Activated T-helper 1 cell treated with anti-CD3 and anti-CD28 coated beads, Interleukin-12 subunit alpha, Interleukin-12 subunit beta, Interleukin-2, Interleukin-4 antibody, amounts not matched to agents 30 ng/mL and 10 ng/mL and 1 ng/mL, durations not matched to agents 14 hours and 24 hours and 36 hours (primary cell): ENCODE data around the gene GALNT18. TPM values are rescaled to one million over a fixed set of nuclear protein-coding genes. Genes with fewer than 3 reads are reported as not detected.

ENCODE experiments used
- DNase-seq: peaks from one replicate; pipeline ENCODE4 v3.0.0; 2021; ENCODE audit warnings: low spot score
- H3K27ac Mint-ChIP-seq: one replicate; pipeline ENCODE4 v1.8.0; 2021; ENCODE audit warnings: mild to moderate bottlenecking, mixed read lengths
- H3K27me3 Mint-ChIP-seq: one replicate; pipeline ENCODE4 v1.8.0; 2022; ENCODE audit warnings: mild to moderate bottlenecking, moderate library complexity, mixed read lengths; ENCODE audit not compliant: insufficient read depth
- H3K36me3 Mint-ChIP-seq: one replicate; pipeline ENCODE4 v1.8.0; 2021; ENCODE audit warnings: low read depth, mixed read lengths
- H3K4me1 Mint-ChIP-seq: one replicate; pipeline ENCODE4 v1.8.0; 2021; ENCODE audit warnings: low read depth, mixed read lengths
- H3K4me3 Mint-ChIP-seq: one replicate; pipeline ENCODE4 v1.8.0; 2021; ENCODE audit warnings: mild to moderate bottlenecking, moderate library complexity, mixed read lengths
- H3K9me3 Mint-ChIP-seq: one replicate; pipeline ENCODE4 v1.8.0; 2021; ENCODE audit warnings: mixed read lengths
- intact Hi-C: fragments of 100-400 bp; cut with micrococcal nuclease; formaldehyde crosslinking; loops from one replicate; pipeline ENCODE4 v1.15.1; 2024
- total RNA-seq: library from RNA; stranded (reverse); gene quantifications from 2 replicates; pipeline ENCODE4 v1.2.3, GENCODE V29; 2022

Gene GALNT18
- total RNA-seq, 1 donor from 2014 or later: 5.3 TPM

GRCh38 chr11:11581481-11581880 lies 40.3 kb downstream of the GALNT18 start:
- Mint-ChIP-seq H3K4me3 (no peak overlapping the region), H3K27me3 (no peaks in the 10 kb centered on the region), H3K4me1 (peaks cover 12% of the 10 kb centered on the region), H3K36me3 (no peaks in the 10 kb centered on the region), H3K9me3 (no peaks in the 10 kb centered on the region), H3K27ac (no peak overlapping the region)
- intact Hi-C loops: no loop called here
- DNase-seq: no peak

- no peaks in the 10 kb centered on the region for H3K9me3 Mint-ChIP-seq
- H3K4me1 Mint-ChIP-seq: peaks cover 12% of the 10 kb centered on the region
- no peak for DNase-seq
- H3K4me3 Mint-ChIP-seq: no peak overlapping the region
- H3K27me3 Mint-ChIP-seq: no peaks in the 10 kb centered on the region
- H3K36me3 Mint-ChIP-seq: no peaks in the 10 kb centered on the region
- intact Hi-C loops: no loop called here
- no peak overlapping the region for H3K27ac Mint-ChIP-seq
Measured at GRCh38 chr11:11580841-11581411, 40.9 kb downstream of the GALNT18 start.

- Mint-ChIP-seq H3K4me1 (peaks cover 12% of the 10 kb centered on the region), H3K9me3 (no peaks in the 10 kb centered on the region), H3K27me3 (no peaks in the 10 kb centered on the region), H3K27ac (no peak overlapping the region), H3K4me3 (no peak overlapping the region), H3K36me3 (no peaks in the 10 kb centered on the region)
- intact Hi-C loops: no loop called here
- no peak for DNase-seq
Measured at GRCh38 chr11:11580012-11580411, 41.8 kb downstream of the GALNT18 start.

GRCh38 chr11:11579012-11579988 lies 42.5 kb downstream of the GALNT18 start:
- Mint-ChIP-seq H3K9me3 (no peaks in the 10 kb centered on the region), H3K27me3 (no peaks in the 10 kb centered on the region), H3K4me1 (peaks cover 12% of the 10 kb centered on the region), H3K36me3 (no peaks in the 10 kb centered on the region), H3K4me3 (no peak overlapping the region), H3K27ac (no peak overlapping the region)
- DNase-seq: no peak
- intact Hi-C loops: no loop called here

- Mint-ChIP-seq H3K36me3 (no peaks in the 10 kb centered on the region), H3K4me3 (no peak overlapping the region)
Measured at GRCh38 chr11:11577932-11578911, 43.6 kb downstream of the GALNT18 start.

GRCh38 chr11:11577251-11577855 lies 44.5 kb downstream of the GALNT18 start:
- Mint-ChIP-seq H3K27me3 (no peaks in the 10 kb centered on the region), H3K36me3 (no peaks in the 10 kb centered on the region), H3K27ac (no peak overlapping the region), H3K9me3 (no peaks in the 10 kb centered on the region), H3K4me1 (peaks cover 12% of the 10 kb centered on the region), H3K4me3 (no peak overlapping the region)
- intact Hi-C loops: no loop called here
- DNase-seq: no peak

More at GRCh38 chr11:11577932-11578911, 43.6 kb downstream of the GALNT18 start:
- intact Hi-C loops: no loop called here
- H3K27ac Mint-ChIP-seq: no peak overlapping the region
- H3K4me1 Mint-ChIP-seq: peaks cover 12% of the 10 kb centered on the region
- no peaks in the 10 kb centered on the region for H3K27me3 Mint-ChIP-seq
- H3K9me3 Mint-ChIP-seq: no peaks in the 10 kb centered on the region
- no peak for DNase-seq

GRCh38 chr11:11574373-11575287 lies 47.2 kb downstream of the GALNT18 start:
- no peaks in the 10 kb centered on the region for H3K9me3 Mint-ChIP-seq
- no peak overlapping the region for H3K27ac Mint-ChIP-seq
- H3K36me3 Mint-ChIP-seq: no peaks in the 10 kb centered on the region
- intact Hi-C loops: no loop called here
- DNase-seq: no peak
- H3K27me3 Mint-ChIP-seq: no peaks in the 10 kb centered on the region
- H3K4me3 Mint-ChIP-seq: no peak overlapping the region
- H3K4me1 Mint-ChIP-seq: peaks cover 21% of the 10 kb centered on the region

- Mint-ChIP-seq H3K4me1 (peaks cover 36% of the 10 kb centered on the region), H3K4me3 (no peak overlapping the region), H3K27me3 (no peaks in the 10 kb centered on the region), H3K9me3 (no peaks in the 10 kb centered on the region), H3K27ac (no peak overlapping the region), H3K36me3 (no peaks in the 10 kb centered on the region)
- no peak for DNase-seq
- intact Hi-C loops: no loop called here
Measured at GRCh38 chr11:11572386-11572785, 49.4 kb downstream of the GALNT18 start.

GRCh38 chr11:11571893-11572292 lies 49.9 kb downstream of the GALNT18 start:
- no peaks in the 10 kb centered on the region for H3K36me3 Mint-ChIP-seq
- H3K27ac Mint-ChIP-seq: no peak overlapping the region
- no peak overlapping the region for H3K4me3 Mint-ChIP-seq
- DNase-seq: no peak
- H3K9me3 Mint-ChIP-seq: no peaks in the 10 kb centered on the region
- no peaks in the 10 kb centered on the region for H3K27me3 Mint-ChIP-seq
- peaks cover 31% of the 10 kb centered on the region for H3K4me1 Mint-ChIP-seq
- intact Hi-C loops: no loop called here

- Mint-ChIP-seq H3K36me3 (no peaks in the 10 kb centered on the region), H3K4me1 (peaks cover 30% of the 10 kb centered on the region), H3K9me3 (no peaks in the 10 kb centered on the region), H3K4me3 (no peak overlapping the region), H3K27me3 (no peaks in the 10 kb centered on the region), H3K27ac (no peak overlapping the region)
- no peak for DNase-seq
- intact Hi-C loops: no loop called here
Measured at GRCh38 chr11:11570823-11571222, 51.0 kb downstream of the GALNT18 start.

GRCh38 chr11:11569936-11570491 lies 51.8 kb downstream of the GALNT18 start:
- no peak overlapping the region for H3K4me3 Mint-ChIP-seq

More at GRCh38 chr11:11569936-11570491, 51.8 kb downstream of the GALNT18 start:
- Mint-ChIP-seq H3K36me3 (no peaks in the 10 kb centered on the region), H3K9me3 (no peaks in the 10 kb centered on the region), H3K27ac (no peak overlapping the region), H3K27me3 (no peaks in the 10 kb centered on the region), H3K4me1 (peaks cover 30% of the 10 kb centered on the region)
- intact Hi-C loops: loop anchor here (2.0 kb wide), 1 partner anchor 51 kb away; no protein-coding TSS in a partner anchor
- DNase-seq: no peak
